H9 (cell line): Measurements from ENCODE around the gene TIGD3. TPM values are rescaled to one million over a fixed set of nuclear protein-coding genes. Genes with fewer than 3 reads are reported as not detected.

Source experiments
- DNase-seq: peaks from one replicate; pipeline ENCODE4 v3.0.0-alpha.2; 2017
- H2AFZ ChIP-seq: one replicate; pipeline ENCODE4 v1.6.1; 2013; ENCODE audit warnings: mild to moderate bottlenecking, low read length, control low read depth, moderate library complexity
- H2AK5ac ChIP-seq: 2 replicates; pipeline ENCODE4 v1.6.1; 2013; ENCODE audit warnings: low read length, control low read depth, mixed read lengths; ENCODE audit not compliant: insufficient read length
- H2BK120ac ChIP-seq: one replicate; pipeline ENCODE4 v1.6.1; 2013; ENCODE audit warnings: low read depth, mild to moderate bottlenecking, low read length, control low read depth, inconsistent platforms; ENCODE audit not compliant: poor library complexity, severe bottlenecking
- H2BK12ac ChIP-seq: 2 replicates; pipeline ENCODE4 v1.6.1; 2013; ENCODE audit warnings: low read length, control low read depth, mixed read lengths, low read depth; ENCODE audit not compliant: insufficient read length
- H2BK15ac ChIP-seq: 2 replicates; pipeline ENCODE4 v1.6.1; 2013; ENCODE audit warnings: low read depth, low read length, control low read depth
- H2BK20ac ChIP-seq: one replicate; pipeline ENCODE4 v1.6.1; 2013; ENCODE audit warnings: low read depth, mild to moderate bottlenecking, low read length, control low read depth, inconsistent platforms; ENCODE audit not compliant: poor library complexity, severe bottlenecking
- H2BK5ac ChIP-seq: 2 replicates; pipeline ENCODE4 v1.6.1; 2013; ENCODE audit warnings: low read length, control low read depth, mixed read lengths; ENCODE audit not compliant: insufficient read length
- H3K14ac ChIP-seq: 2 replicates; pipeline ENCODE4 v1.6.1; 2013; ENCODE audit warnings: low read length, control low read depth; ENCODE audit not compliant: insufficient read depth
- H3K18ac ChIP-seq: 2 replicates; pipeline ENCODE4 v1.6.1; 2013; ENCODE audit warnings: low read depth, mild to moderate bottlenecking, mixed read lengths, low read length, control low read depth; ENCODE audit not compliant: insufficient read length
- H3K23ac ChIP-seq: 2 replicates; pipeline ENCODE4 v1.6.1; 2013; ENCODE audit warnings: low read length, control low read depth, mixed read lengths, low read depth; ENCODE audit not compliant: insufficient read length
- H3K23me2 ChIP-seq: 2 replicates; pipeline ENCODE4 v1.6.1; 2013; ENCODE audit warnings: low read depth, mild to moderate bottlenecking, mixed read lengths, low read length, control low read depth; ENCODE audit not compliant: insufficient read length, poor library complexity, severe bottlenecking
- H3K27ac ChIP-seq: 2 replicates; pipeline ENCODE4 v1.5.1; 2013; ENCODE audit warnings: low read length, control low read depth, mixed read lengths, low read depth; ENCODE audit not compliant: insufficient read length
- H3K27me3 ChIP-seq: 2 replicates; pipeline ENCODE4 v1.6.1; 2013; ENCODE audit warnings: low read length, control low read depth, inconsistent platforms; ENCODE audit not compliant: insufficient read depth
- H3K4ac ChIP-seq: 2 replicates; pipeline ENCODE4 v1.6.1; 2013; ENCODE audit warnings: low read depth, mild to moderate bottlenecking, control low read depth, inconsistent platforms, low read length, moderate library complexity
- H3K4me1 ChIP-seq: 2 replicates; pipeline ENCODE4 v1.6.1; 2013; ENCODE audit warnings: low read length, control low read depth, inconsistent platforms; ENCODE audit not compliant: insufficient read depth
- H3K4me2 ChIP-seq: 2 replicates; pipeline ENCODE4 v1.6.1; 2013; ENCODE audit warnings: low read length, control low read depth, mixed read lengths; ENCODE audit not compliant: insufficient read length, insufficient read depth
- H3K56ac ChIP-seq: 2 replicates; pipeline ENCODE4 v1.6.1; 2013; ENCODE audit warnings: low read depth, mild to moderate bottlenecking, mixed read lengths, low read length, control low read depth; ENCODE audit not compliant: insufficient read length
- H3K79me1 ChIP-seq: 2 replicates; pipeline ENCODE4 v1.6.1; 2013; ENCODE audit warnings: low read depth, mild to moderate bottlenecking, moderate library complexity, low read length, control low read depth, inconsistent platforms; ENCODE audit not compliant: insufficient read depth, poor library complexity, severe bottlenecking
- H3K79me2 ChIP-seq: 2 replicates; pipeline ENCODE4 v1.6.1; 2013; ENCODE audit warnings: low read length, control low read depth, inconsistent platforms; ENCODE audit not compliant: insufficient read depth
- H3K9ac ChIP-seq: 2 replicates; pipeline ENCODE4 v1.6.1; 2013; ENCODE audit warnings: low read length, control low read depth, mixed read lengths; ENCODE audit not compliant: insufficient read length; ENCODE audit errors: extremely low read depth
- H3K9me3 ChIP-seq: one replicate; pipeline ENCODE4 v1.6.1; 2013; ENCODE audit warnings: low read depth, low read length, inconsistent platforms; ENCODE audit not compliant: control insufficient read depth
- H3T11ph ChIP-seq: one replicate; pipeline ENCODE4 v1.6.1; 2013; ENCODE audit warnings: mild to moderate bottlenecking, low read length, control low read depth, inconsistent platforms
- H4K20me1 ChIP-seq: one replicate; pipeline ENCODE4 v1.6.1; 2013; ENCODE audit not compliant: control insufficient read depth, insufficient read length, insufficient read depth
- H4K5ac ChIP-seq: 2 replicates; pipeline ENCODE4 v1.6.1; 2013; ENCODE audit warnings: low read depth, mild to moderate bottlenecking, mixed read lengths, low read length, control low read depth; ENCODE audit not compliant: insufficient read length
- H4K8ac ChIP-seq: replicated peaks from 2 replicates; pipeline ENCODE4 v1.6.1; 2013; ENCODE audit warnings: low read length, control low read depth, mixed read lengths, low read depth; ENCODE audit not compliant: insufficient read length
- H4K91ac ChIP-seq: 2 replicates; pipeline ENCODE4 v1.6.1; 2013; ENCODE audit warnings: low read depth, mild to moderate bottlenecking, moderate library complexity, mixed read lengths, low read length, control low read depth; ENCODE audit not compliant: insufficient read length
- H3K27ac Mint-ChIP-seq, 3 experiments: 2 replicates in 2 of 3; 3 replicates in 1 of 3; pipeline ENCODE4 v1.8.0; 2020 to 2021; ENCODE audit warnings: mixed read lengths in 3 of 3, mild to moderate bottlenecking in 1 of 3, moderate library complexity in 1 of 3
- H3K27me3 Mint-ChIP-seq: 2 replicates; pipeline ENCODE4 v1.8.0; 2021; ENCODE audit warnings: low read depth, mild to moderate bottlenecking, moderate library complexity, mixed read lengths
- H3K36me3 Mint-ChIP-seq, 3 experiments: 2 replicates in 2 of 3; 3 replicates in 1 of 3; pipeline ENCODE4 v1.8.0; 2020 to 2021; ENCODE audit warnings: low read depth in 3 of 3, mixed read lengths in 3 of 3; ENCODE audit not compliant: insufficient read depth in 1 of 3
- H3K4me1 Mint-ChIP-seq, 2 experiments: 2 replicates each; pipeline ENCODE4 v1.8.0; 2020; ENCODE audit warnings: mixed read lengths in 2 of 2
- H3K4me3 Mint-ChIP-seq, 2 experiments: 2 replicates in 1 of 2; 3 replicates in 1 of 2; pipeline ENCODE4 v1.8.0; 2020 to 2021; ENCODE audit warnings: mild to moderate bottlenecking in 2 of 2, mixed read lengths in 2 of 2, moderate library complexity in 1 of 2
- H3K9me3 Mint-ChIP-seq, 2 experiments: 2 replicates in 1 of 2; 3 replicates in 1 of 2; pipeline ENCODE4 v1.8.0; 2020; ENCODE audit warnings: mild to moderate bottlenecking in 2 of 2, mixed read lengths in 2 of 2, moderate library complexity in 1 of 2
- CTCF ChIP-seq: fragments of 200-600 bp; sonication (generic); conservative IDR thresholded peaks from 3 replicates; pipeline ENCODE4 v1.8.0; 2021; ENCODE audit warnings: antibody characterized with exemption, mild to moderate bottlenecking
- WGBS: extraction: QIAGEN DNeasy Blood & Tissue Kit; methylation state at CpG from one replicate; pipeline ENCODE4 v1.1.7; 2013; ENCODE audit warnings: missing lambda C conversion rate, low lambda C conversion rate, mixed read lengths; ENCODE audit not compliant: insufficient read length; ENCODE audit errors: extremely low coverage; 5-methylcytosine and 5-hydroxymethylcytosine counted together
- total RNA-seq: library from RNA; stranded (reverse); gene quantifications from 2 replicates; pipeline ENCODE4 v1.2.1, GENCODE V29; 2021

TIGD3 gene
- total RNA-seq, 1 experiment from 2014 or later, result 0.66 TPM

DNA sequence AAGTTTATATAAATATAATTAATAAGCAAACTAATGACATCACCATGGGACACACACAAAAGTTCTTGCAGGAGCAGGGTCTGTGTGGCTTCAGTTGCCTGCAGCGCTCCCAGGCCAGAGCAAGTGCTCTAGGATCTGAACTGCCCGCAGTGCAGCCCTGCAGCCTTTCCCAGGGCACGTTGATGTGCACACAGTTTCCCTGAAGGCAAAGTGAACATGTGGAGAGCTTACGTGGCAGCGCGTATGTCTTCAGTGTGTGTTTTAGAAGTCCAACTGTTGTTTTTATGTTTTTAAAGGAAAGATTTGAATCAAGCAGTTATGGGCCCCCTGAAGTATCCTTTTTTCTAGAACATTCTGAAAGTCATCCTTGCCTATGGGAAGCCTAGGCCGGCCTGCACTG, 1.2 kb upstream of the TIGD3 start:
- no peak overlapping the region for H3K27ac ChIP-seq

More for the DNA sequence above, 1.2 kb upstream of the TIGD3 start:
- H3K23me2 ChIP-seq, result peaks cover 18% of the 10 kb centered on the region
- no peak overlapping the region for H2AK5ac ChIP-seq
- H4K20me1 ChIP-seq, result no peaks in the 10 kb centered on the region
- TF ChIP-seq CTCF, result no peak
- H3K14ac ChIP-seq, result no peak overlapping the region
- Mint-ChIP-seq H3K36me3 (peaks cover 15 to 42% (median 37%) of the 10 kb centered on the region in 3 experiments; a peak in 6 of 7 replicates), H3K4me1 (peaks cover 10 to 12% of the 10 kb centered on the region in 2 experiments), H3K9me3 (no peaks in the 10 kb centered on the region; a peak in 1 of 5 replicates), H3K27ac (no peak overlapping the region; a peak in 1 of 7 replicates), H3K4me3 (peak overlapping the region; percentile 58 to 75), H3K27me3 (peaks cover 31% of the 10 kb centered on the region)
- no peak overlapping the region for H2BK5ac ChIP-seq
- H2BK15ac ChIP-seq, result no peak overlapping the region
- no CpG with 5 or more reads among the region's 7 CpGs for whole genome bisulfite sequencing
- no peak overlapping the region for H4K5ac ChIP-seq
- H3K56ac ChIP-seq, result no peak overlapping the region
- no peak overlapping the region for H4K91ac ChIP-seq
- H2BK20ac ChIP-seq, result no peak overlapping the region
- H2AFZ ChIP-seq, result no peak overlapping the region
- no peak overlapping the region for H2BK12ac ChIP-seq
- no peak overlapping the region for H3K23ac ChIP-seq
- peak overlapping the region; percentile 80 for H3K4me2 ChIP-seq
- no peak overlapping the region for H4K8ac ChIP-seq
- H3K79me2 ChIP-seq, result no peaks in the 10 kb centered on the region
- H3T11ph ChIP-seq, result no peak overlapping the region
- H3K4ac ChIP-seq, result no peak overlapping the region
- DNase-seq, result no peak
- H3K79me1 ChIP-seq, result no peaks in the 10 kb centered on the region
- peaks cover 2% of the 10 kb centered on the region; the same call in 1 of the 2 replicates for H3K27me3 ChIP-seq
- H3K18ac ChIP-seq, result no peak overlapping the region
- H3K4me1 ChIP-seq, result no peaks in the 10 kb centered on the region
- no peaks in the 10 kb centered on the region for H3K9me3 ChIP-seq
- H2BK120ac ChIP-seq, result no peak overlapping the region
- H3K9ac ChIP-seq, result no peak overlapping the region
